H1 (cell line): Measurements from ENCODE around the gene TBC1D13. TPM values are rescaled to one million over a fixed set of nuclear protein-coding genes. Genes with fewer than 3 reads are reported as not detected.
A peak's percentile ranks its signal among the peaks of the same experiment; 100 is the strongest.

Experiments
- BRCA1 ChIP-seq: IDR thresholded peaks from 2 replicates; pipeline ENCODE4 v1.6.1; 2012; ENCODE audit warnings: low read depth, low read length, improper control_type of control experiment
- CEBPB ChIP-seq: IDR thresholded peaks from 2 replicates; pipeline ENCODE4 v1.6.1; 2012; ENCODE audit warnings: low read depth, low read length
- CHD1 ChIP-seq: IDR thresholded peaks from 2 replicates; pipeline ENCODE4 v1.6.1; 2012; ENCODE audit warnings: low read depth, low read length, improper control_type of control experiment
- CHD2 ChIP-seq: IDR thresholded peaks from 2 replicates; pipeline ENCODE4 v1.6.1; 2012; ENCODE audit warnings: low read length, improper control_type of control experiment
- CREB1 ChIP-seq: IDR thresholded peaks from 2 replicates; pipeline ENCODE4 v1.6.1; 2012; ENCODE audit warnings: inconsistent platforms
- EZH2 ChIP-seq: fragments of 200-600 bp; sonication (generic); IDR thresholded peaks from 2 replicates; pipeline ENCODE4 v1.7.1; 2012; ENCODE audit warnings: low read depth, mild to moderate bottlenecking, moderate library complexity, low read length, inconsistent platforms; ENCODE audit not compliant: severe bottlenecking
- GTF2F1 ChIP-seq: IDR thresholded peaks from 2 replicates; pipeline ENCODE4 v1.6.1; 2012; ENCODE audit warnings: low read depth, low read length, improper control_type of control experiment, borderline replicate concordance
- HDAC2 ChIP-seq, 2 experiments: fragments of 300-600 bp in 1 of 2; sonication (generic) in 1 of 2; IDR thresholded peaks; 2 replicates each; pipeline ENCODE4 v1.6.1; 2011 to 2012; ENCODE audit warnings: low read depth in 2 of 2, low read length in 2 of 2, mild to moderate bottlenecking in 2 of 2, moderate library complexity in 2 of 2, borderline replicate concordance in 1 of 2, inconsistent platforms in 1 of 2
- JUN ChIP-seq: IDR thresholded peaks from 2 replicates; pipeline ENCODE4 v1.6.1; 2011; ENCODE audit warnings: low read depth, mild to moderate bottlenecking, improper control_type of control experiment, low read length
- KDM4A ChIP-seq: IDR thresholded peaks from one replicate; pipeline ENCODE4 v1.7.1; 2012; ENCODE audit warnings: low read depth, mild to moderate bottlenecking, moderate library complexity, low read length, inconsistent platforms; ENCODE audit not compliant: severe bottlenecking
- KDM5A ChIP-seq: fragments of 200-600 bp; IDR thresholded peaks from 2 replicates; pipeline ENCODE4 v1.7.1; 2012; ENCODE audit warnings: mild to moderate bottlenecking, low read length, inconsistent platforms, mixed read lengths
- PHF8 ChIP-seq: fragments of 200-600 bp; sonication (generic); conservative IDR thresholded peaks from 2 replicates; pipeline ENCODE4 v1.7.1; 2012; ENCODE audit warnings: low read depth, mild to moderate bottlenecking, inconsistent platforms, low read length, moderate library complexity
- POLR2A ChIP-seq, 2 experiments: IDR thresholded peaks; 1 replicate in 1 of 2; 2 replicates in 1 of 2; pipeline ENCODE4 v1.6.1; 2011; ENCODE audit warnings: low read depth in 2 of 2, low read length in 2 of 2, mild to moderate bottlenecking in 2 of 2; ENCODE audit errors: control extremely low read depth in 1 of 2
- POLR2AphosphoS5 ChIP-seq: IDR thresholded peaks from 2 replicates; pipeline ENCODE4 v1.6.1; 2011; ENCODE audit warnings: low read depth, low read length
- POU5F1 ChIP-seq: IDR thresholded peaks from 2 replicates; pipeline ENCODE4 v1.6.1; 2011; ENCODE audit warnings: low read depth, mild to moderate bottlenecking, low read length, moderate library complexity
- RFX5 ChIP-seq: IDR thresholded peaks from 2 replicates; pipeline ENCODE4 v1.6.1; 2011; ENCODE audit warnings: low read depth, low read length, improper control_type of control experiment, borderline replicate concordance
- SIX5 ChIP-seq: IDR thresholded peaks from 2 replicates; pipeline ENCODE4 v1.6.1; 2011; ENCODE audit warnings: mild to moderate bottlenecking, low read depth, low read length
- SP1 ChIP-seq: IDR thresholded peaks from 2 replicates; pipeline ENCODE4 v1.6.1; 2011; ENCODE audit warnings: low read depth, low read length
- SP2 ChIP-seq: IDR thresholded peaks from 2 replicates; pipeline ENCODE4 v1.6.1; 2012; ENCODE audit warnings: mild to moderate bottlenecking, low read length, inconsistent platforms
- SP4 ChIP-seq: IDR thresholded peaks from 2 replicates; pipeline ENCODE4 v1.6.1; 2012; ENCODE audit warnings: low read length, inconsistent platforms
- TAF7 ChIP-seq: optimal IDR thresholded peaks from 2 replicates; pipeline ENCODE3; 2011; ENCODE audit warnings: low read depth, mild to moderate bottlenecking, inconsistent platforms, low read length, moderate library complexity, borderline replicate concordance
- TCF12 ChIP-seq: IDR thresholded peaks from 2 replicates; pipeline ENCODE4 v1.6.1; 2011; ENCODE audit warnings: low read depth, mild to moderate bottlenecking, low read length
- YY1 ChIP-seq: IDR thresholded peaks from 2 replicates; pipeline ENCODE4 v1.6.1; 2011; ENCODE audit warnings: low read depth, mild to moderate bottlenecking, low read length
- ZNF274 ChIP-seq: IDR thresholded peaks from 2 replicates; pipeline ENCODE4 v1.7.0; 2012; ENCODE audit warnings: low read length, borderline replicate concordance; ENCODE audit errors: extremely low read depth
- polyA plus RNA-seq, 7 experiments: library from polyadenylated mRNA; depleted of rRNA in 3 of 7; stranded (reverse) in 5 of 7; unstranded in 2 of 7; fragments of >200 nt in 5 of 7; fragments of 200-250 nt in 2 of 7; gene quantifications; 1 replicate in 5 of 7; 2 replicates in 1 of 7; 4 replicates in 1 of 7; pipeline versions ENCODE4 v1.2.1 to v1.2.3, GENCODE V29; 2011 to 2013; ENCODE audit warnings: missing spikeins in 2 of 7, mixed read lengths in 2 of 7
- total RNA-seq: library from RNA; stranded (reverse); fragmentation: NEBNext Ultra II Directional; extraction: Animal tissue kit (Norgen Biotek cat#: 25700); gene quantifications from 2 replicates; pipeline ENCODE4 v1.2.1, GENCODE V29; 2021
- TF ChIP-seq, protein P1 (sequence below): IDR thresholded peaks from 2 replicates; pipeline ENCODE4 v1.6.1; 2011; ENCODE audit warnings: low read length, improper control_type of control experiment

TBC1D13 gene
- total and polyA plus RNA-seq, 2 of the 8 experiments (the other 6 are each of a cell fraction or from before 2014, with no cell fraction given), result 21.3 to 24.7 TPM

GRCh38 chr9:128771745-128772519 lies 15.1 kb upstream of the TBC1D13 start, which contains the start of gene ZER1 (continued):
- TF ChIP-seq PHF8 (peak; percentile 59; the same call in 1 of the 2 replicates), CREB1 (peak; percentile 89), EZH2 (no peak), HDAC2 (IDR thresholded peaks at IDR 0.05; ENCODE audit: borderline replicate concordance in 1 of 2, low read depth in 2 of 2, low read length in 2 of 2) (no peak; a peak in 1 of 4 replicates), SIX5 (peak; percentile 12; the same call in 1 of the 2 replicates), TCF12 (no peak), SP2 (no peak), CEBPB (no peak), JUN (peak; percentile 27; the same call in 1 of the 2 replicates), KDM4A (peak; percentile 60), TAF7 (no peak), POLR2AphosphoS5 (no peak), KDM5A (0 out of 2 replicates have a peak, but pooled peaks have one; percentile 63), BRCA1 (no peak), YY1 (peak; percentile 61; the same call in 1 of the 2 replicates), ZNF274 (no peak), RFX5 (0 out of 2 replicates have a peak, but pooled peaks have one; percentile 44), GTF2F1 (0 out of 2 replicates have a peak, but pooled peaks have one; percentile 38), SP1 (peak; percentile 64), POU5F1 (no peak), CHD2 (no peak), POLR2A (IDR thresholded peaks at IDR 0.05; ENCODE audit: control extremely low read depth in 1 of 2, low read depth in 2 of 2, low read length in 2 of 2) (peak in 1 of 2 experiments; percentile 79; a peak in 2 of 3 replicates), CHD1 (no peak), SP4 (0 out of 2 replicates have a peak, but pooled peaks have one; percentile 42)
- TF ChIP-seq, protein P1, sequence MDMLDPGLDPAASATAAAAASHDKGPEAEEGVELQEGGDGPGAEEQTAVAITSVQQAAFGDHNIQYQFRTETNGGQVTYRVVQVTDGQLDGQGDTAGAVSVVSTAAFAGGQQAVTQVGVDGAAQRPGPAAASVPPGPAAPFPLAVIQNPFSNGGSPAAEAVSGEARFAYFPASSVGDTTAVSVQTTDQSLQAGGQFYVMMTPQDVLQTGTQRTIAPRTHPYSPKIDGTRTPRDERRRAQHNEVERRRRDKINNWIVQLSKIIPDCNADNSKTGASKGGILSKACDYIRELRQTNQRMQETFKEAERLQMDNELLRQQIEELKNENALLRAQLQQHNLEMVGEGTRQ, result no peak
